NCI-H774 (cell line): ENCODE measurements around the gene GUCA1A.
"Not testable (repeated sequence)": the region's sequence is repeated elsewhere in the genome, so short reads cannot be mapped to it uniquely, and the experiment has no call there.

Source experiments
- DNase-seq: peaks from one replicate; lab custom pipeline; 2025; lab: John Stamatoyannopoulos, UW

Gene GUCA1A

DNA sequence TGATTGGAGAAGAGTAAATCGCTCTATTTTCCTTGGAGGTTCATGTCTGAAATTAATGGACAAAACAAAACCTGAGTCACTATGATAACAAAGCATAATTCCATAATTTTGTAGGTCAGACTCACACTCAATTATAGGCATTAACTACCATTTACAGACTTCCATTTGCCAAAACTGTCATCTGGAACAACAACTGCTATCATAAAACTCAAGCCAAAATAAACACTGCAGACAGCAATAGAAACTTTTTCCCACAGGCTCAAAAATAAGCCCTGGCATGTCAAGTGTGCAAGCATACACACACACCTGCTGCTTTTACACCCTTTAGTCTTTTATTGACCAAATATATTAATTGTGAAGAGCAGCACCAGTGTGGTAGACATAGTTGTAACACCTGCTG lies 37.4 kb downstream of the GUCA1A start:
- DNase-seq, result peak; percentile 94

DNA sequence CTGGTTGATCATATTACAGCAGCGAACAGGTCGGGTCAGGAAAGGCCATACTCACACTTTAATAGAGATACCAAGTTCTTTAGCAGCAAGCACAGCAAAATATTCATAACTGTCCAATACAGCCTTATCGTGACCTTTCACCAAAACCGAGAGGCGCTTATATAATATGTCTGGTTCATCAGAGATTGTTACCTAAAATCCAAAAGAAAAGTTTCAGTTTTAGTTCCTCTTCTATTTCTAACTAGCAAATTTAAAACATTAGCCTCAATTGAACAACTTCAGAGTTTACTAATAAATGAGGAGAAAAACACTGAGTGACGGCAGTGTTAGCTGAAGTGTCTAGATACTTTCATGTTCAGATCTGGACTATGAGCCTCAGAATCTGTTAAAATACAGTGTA lies 38.6 kb downstream of the GUCA1A start:
- DNase-seq, result no peak

DNA sequence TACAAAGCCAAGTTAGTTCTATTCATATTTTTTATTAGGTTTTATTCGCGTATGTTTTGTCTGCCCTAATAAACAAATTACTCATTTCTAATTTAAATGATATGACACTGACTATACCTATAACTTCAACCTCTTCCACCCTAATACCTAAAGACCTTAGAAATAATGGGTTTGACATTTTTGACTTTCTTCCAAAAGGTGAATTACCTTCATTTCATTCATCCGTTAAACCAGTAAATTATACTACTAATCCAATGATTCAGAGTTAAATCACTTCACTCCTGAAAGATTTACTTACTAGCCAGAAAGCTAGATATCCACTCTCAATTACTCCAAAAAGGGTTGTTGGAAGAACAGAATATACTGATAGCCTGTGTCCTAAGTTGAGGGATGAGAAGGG lies 39.3 kb downstream of the GUCA1A start:
- DNase-seq, result no peak

DNA sequence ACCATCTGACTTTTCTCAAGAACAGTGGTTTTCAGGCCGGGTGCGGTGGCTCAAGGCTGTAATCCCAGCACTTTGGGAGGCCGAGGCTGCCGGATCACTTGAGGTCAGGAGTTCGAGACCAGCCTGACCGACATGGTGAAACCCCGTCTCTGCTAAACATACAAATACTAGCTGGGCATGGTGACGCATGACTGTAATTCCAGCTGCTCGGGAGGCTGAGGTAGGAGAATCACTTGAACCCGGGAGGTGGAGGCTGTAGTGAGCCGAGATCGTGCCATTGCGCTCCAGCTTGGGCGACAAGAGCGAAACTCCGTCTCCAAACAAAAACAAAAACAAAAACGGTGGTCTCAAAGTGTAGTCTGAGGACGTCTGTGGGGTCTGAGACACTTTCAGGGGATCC lies 43.3 kb downstream of the GUCA1A start:
- DNase-seq, result not testable (repeated sequence)

DNA sequence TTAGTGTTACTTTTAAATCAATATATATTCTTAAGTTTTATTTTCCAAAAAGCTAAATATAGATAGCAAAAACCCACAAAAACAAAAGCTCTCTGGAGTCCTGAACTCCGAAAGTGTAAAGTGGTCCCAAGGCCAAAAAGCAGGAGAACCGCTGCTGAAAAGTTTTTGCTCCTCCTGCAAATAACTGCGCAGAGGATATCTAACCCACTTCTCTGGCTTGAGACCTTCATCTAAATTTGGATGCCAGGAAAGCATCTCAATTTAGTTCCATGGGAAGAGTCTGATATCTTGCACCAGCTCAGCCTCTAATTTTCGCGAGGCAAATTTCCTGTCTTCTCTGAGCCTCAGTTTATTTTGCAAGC lies 44.0 kb downstream of the GUCA1A start:
- no peak for DNase-seq

DNA sequence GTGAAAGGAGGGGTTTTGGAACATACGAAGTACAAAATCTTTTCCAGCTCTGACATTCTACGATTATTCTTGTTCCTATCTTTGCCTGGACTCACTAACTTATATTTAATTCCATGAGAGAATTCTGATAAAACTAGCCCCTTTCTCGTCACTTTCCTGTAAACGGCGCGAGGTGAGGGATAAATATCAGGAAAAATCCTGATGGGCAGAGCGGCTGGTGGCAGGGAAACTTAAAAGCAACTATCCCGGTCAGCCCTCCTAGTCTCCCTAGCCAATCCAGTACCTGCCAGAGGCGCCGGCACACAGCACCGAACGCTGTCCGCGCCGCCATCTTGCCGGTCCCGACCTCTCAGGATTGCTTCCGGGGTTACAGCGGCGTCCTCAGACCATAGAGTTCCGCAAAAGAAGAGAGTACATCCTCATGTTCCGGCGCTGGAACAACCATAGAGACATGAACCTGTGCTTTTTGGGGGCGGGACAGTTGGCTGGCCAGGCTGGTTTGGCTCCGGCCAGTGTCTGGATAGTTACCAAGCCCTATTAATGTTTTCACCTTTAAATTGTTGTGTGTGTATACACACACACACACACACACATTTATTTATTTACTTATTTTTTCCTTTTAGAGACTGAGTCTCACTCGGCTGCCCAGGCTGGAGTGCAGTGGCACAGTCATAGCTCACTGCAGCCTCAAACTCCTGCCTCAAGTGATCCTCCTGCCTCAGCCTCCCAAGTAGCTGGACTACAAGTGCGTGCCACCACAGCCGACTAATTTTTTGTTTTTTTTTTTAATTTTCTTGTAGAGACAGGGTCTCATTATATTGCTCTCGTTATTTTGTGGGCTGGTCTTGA lies 44.6 kb downstream of the GUCA1A start, which contains the start of gene MRPS10:
TSS of gene MRPS10 (minus strand) at position 343 of the 849 bp plus-strand sequence. CDS start at position 331, 12 bp downstream.
- peak; percentile 95 for DNase-seq

DNA sequence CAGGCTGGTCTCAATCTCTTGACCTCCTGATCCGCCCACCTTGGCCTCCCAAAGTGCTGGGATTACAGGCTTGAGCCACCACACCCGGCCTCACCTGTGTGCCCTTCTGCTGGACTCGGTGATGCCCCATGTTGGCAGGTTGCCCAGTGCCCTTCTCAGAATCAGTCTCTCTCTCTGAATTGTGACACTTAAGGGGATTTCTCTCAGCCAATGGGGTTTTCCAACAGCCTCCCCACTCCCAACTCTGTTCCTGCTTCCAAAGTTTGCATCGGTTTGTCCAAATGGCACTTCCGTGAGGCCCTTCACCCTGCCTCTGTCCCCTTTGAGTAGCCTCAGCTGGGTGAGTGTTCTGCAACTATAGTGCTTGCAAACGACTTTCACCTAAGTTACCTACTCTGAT lies 47.6 kb downstream of the GUCA1A start:
- DNase-seq, result no peak

DNA sequence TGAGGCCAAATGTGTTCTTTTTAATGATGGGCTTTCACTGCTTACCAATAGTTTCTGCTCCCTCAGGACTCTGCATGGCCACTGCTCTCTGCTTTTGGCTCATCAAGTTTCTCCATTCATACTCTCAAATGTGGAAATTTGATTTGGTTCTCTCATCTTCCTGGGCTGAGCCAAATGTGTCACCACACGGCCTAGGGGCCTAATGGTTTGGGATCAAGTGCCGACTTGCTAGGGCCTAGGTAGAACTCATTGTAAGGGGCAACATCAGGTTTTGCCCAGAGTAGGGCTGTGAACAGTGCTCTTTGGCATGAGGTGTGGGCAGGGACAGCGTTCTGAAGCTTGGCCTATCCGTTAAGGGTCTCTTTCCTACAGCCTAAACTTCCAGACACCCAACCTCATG lies 48.4 kb downstream of the GUCA1A start:
- DNase-seq, result no peak

DNA sequence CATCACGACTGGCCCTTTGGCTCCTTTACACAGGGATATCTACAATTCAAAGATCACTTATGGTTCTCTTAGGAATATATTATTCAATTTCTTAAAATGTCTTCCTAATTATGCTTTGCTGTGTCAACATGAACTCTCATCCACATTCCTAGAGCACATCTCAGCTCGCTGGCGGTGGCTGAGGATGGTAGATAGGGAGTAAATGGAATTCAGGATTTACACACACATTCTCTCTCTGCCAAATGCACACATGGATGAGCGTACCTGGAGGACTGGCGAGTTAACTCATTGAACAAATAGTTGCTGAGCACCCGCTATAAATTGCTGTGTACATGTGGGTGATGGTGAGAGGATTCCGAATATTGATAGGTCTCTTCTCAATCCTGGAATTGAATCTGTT lies 49.3 kb downstream of the GUCA1A start:
- no peak for DNase-seq

DNA sequence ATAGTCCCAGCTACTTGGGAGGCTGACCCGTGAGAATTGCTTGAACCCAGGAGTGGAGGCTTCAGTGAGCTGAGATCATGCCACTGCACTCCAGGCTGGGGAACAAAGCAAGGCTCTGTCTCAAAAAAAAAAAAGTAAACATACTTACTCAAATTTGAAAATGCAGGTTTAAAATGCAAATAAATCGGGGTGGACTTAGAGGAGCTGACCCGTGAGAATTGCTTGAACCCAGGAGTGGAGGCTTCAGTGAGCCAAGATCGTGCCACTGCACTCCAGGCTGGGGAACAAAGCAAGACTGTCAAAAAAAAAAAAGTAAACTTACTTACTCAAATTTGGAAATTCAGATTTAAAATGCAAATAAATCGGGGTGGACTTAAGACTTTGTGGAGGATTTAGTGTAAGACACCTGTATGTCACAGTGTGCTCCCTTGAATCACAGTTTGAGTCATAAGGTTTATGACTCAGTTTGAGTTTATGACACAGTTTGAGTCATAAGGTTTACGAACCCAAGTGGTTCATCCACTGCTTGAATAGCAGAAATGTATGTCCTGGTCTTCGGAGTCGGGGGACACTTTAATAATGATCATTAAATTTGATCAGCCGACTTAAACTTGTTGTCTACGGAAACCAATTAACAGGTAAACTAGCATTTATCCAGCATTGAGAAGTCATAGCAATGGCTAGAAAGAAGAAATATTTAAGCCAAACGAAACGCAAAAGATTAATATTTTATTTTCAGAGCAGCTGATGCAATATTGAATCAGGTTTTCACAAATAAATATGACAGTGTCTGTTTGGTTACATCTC lies 51.3 kb downstream of the GUCA1A start:
- DNase-seq, result no peak

DNA sequence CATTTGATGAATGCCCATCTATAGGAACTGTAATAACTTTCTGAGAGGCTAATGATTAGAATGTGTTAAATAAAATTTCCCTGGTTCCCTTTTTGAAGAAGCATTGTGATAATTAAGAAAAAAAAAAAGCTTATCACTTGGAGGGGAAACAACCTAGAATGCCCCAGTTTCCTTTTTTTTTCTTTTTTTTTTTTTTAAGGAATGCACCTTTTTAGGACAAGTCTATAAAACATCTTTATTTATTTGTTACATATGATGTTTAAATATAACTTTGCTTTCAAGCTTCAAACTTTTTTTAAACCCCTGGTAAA lies 51.8 kb downstream of the GUCA1A start:
- DNase-seq, result no peak

DNA sequence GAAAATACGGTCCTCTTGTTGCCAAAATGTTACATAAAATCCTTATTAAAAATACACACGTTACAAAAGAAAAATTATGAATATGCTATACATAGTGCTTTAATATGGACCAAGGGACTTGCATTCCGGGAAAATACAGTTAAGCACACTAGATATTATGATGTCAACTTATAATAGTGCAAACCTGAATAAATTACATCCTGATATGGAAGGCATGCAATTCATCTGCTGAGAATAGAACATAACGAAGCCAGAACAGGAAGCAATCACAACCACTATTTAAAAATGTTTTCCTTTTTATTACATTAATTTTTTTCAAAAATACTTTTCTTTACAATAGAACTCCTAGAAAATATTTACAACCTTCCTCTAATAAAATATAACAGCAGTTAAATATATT lies 52.3 kb downstream of the GUCA1A start:
- DNase-seq, result no peak

DNA sequence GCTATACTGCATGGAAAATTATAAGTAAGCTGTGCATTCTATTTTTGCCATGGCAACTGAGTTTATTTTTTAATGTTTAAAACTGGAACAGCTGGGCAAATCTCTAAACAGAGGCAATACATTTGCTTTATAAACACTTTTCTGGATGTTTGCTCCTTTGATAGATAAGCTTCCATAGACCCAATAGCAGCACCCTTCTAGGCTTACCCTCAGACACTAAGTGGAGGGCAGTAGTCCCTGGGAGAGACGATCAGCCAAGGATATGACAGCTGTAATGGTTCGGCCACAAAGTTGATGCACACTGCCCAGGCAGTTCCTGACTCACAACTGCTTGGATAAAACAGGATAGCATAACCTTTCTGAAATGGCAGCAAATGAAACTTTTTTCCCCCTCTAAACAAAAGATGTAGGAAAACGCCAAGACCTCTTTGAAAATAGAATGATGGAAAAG lies 53.0 kb downstream of the GUCA1A start:
- DNase-seq, result no peak

DNA sequence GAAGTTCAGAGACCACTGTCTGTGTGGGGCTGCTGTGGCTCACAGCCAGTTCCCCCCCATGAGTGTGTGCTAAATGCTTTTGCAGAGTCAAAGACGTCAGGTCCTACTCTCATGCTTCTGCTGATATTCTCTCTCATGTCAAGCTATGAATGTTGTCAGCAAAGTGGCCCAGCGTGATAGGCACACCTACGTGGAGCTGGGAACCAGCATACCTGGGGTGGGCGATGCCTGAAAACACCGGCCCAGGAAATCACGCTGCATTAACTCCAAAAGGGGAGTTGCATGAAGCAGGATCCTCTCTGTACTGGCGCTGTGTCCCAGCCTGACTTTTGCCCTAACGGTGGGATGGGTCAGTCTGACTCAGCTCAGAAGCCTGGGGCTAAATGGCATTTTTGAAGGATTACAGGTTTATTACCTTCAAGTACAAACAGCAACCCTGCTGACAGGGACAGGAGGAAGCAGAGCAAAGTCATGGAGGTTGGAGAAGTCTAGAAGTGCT lies 53.5 kb downstream of the GUCA1A start:
- no peak for DNase-seq

DNA sequence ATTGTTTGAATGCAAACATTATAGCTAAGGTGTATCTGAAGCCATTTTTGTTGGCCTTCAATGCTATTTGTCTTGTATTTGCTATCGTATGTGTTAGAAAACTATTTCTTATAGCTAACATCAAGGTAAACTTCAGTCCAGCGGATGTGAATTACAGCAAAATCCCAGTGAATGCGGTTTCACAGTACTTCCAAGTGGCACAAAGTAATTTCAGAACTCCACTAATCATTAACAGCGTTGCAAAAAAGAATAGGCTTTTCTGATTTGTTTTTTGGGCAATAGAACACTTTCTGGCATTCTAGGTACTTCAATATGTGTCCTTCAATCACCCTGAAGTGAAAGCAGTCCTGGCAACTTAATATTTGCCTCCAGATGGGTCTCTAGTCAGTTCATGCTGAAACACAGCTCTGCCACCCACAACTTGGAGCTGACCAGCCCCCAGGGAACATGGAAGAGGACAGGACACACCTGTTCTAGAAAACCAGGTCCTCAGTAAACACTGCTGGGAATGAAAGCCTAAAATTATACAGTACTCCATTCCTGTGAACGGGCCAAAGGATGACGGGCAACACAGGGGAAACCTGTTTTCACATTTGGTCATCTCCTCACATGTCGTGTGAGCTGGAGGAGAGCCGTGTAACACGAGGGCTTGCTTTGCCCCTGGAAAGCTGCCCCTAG lies 54.1 kb downstream of the GUCA1A start:
- no peak for DNase-seq

DNA sequence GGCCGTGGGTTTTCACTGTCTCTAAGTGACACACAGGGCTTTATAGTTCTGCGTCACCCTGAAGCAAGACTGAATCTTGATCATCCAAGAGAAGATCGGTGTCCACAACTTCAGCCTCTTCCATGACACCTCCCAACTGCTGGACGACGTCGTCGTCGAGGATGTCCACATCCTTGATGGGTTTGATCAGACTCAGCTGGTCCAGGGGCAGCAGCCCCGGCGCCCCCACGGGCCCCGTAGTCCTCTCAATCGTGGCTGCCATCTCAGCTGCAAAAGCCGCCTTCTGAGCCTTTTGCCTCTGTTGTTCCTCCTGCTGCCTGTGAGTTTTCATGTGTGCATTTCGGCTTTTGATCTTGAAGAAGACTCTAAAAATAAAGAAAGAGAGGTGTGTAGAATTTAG lies 55.1 kb downstream of the GUCA1A start:
- no peak for DNase-seq
